ENCODE measurements around the gene TMEM259. TPM values are rescaled to one million over a fixed set of nuclear protein-coding genes. Genes with fewer than 3 reads are reported as not detected.

TMEM259 gene
- total RNA-seq, 2 experiments from 2014 or later, result 181 TPM

DNA sequence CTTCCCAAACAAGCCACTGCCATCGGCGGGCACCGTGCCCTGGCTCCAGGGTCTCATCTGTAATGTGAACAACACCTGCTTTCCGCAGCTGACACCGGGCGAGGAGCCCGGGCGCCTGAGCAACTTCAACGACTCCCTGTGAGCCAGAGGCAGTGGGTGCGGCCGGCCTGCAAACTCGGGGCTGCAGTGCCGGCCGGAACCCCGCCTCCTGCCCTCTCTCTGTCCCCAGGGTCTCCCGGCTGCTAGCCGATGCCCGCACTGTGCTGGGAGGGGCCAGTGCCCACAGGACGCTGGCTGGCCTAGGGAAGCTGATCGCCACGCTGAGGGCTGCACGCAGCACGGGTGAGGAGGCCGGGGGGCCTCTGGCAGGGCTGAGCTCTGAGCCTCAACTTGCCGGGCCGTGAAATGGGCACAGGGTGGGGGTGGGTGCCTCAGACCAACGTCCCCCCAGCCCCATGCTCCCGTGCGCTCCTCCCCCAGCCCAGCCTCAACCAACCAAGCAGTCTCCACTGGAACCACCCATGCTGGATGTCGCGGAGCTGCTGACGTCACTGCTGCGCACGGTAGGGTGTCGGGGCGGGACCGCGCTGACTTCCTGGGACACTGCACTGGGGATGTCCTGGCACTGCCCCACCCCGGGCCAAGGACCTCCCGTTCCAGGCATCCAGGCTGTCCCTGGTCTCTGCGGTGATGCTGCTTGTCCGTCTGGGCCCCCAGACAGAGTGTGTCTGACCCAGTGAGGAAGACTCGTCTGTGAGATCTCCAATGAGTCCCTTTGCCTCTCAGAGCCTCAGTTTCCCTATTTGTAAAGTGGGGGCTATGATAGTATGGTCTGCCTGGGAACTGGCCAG lies 21.1 kb upstream of the TMEM259 start:
- Mint-ChIP-seq H3K9me3 (no peaks in the 10 kb centered on the region), H3K27ac (no peak overlapping the region), H3K4me1 (peaks cover 52% of the 10 kb centered on the region), H3K27me3 (no peaks in the 10 kb centered on the region), H3K4me3 (no peak overlapping the region), H3K36me3 (ENCODE audit: low read depth) (peaks cover 51% of the 10 kb centered on the region)
- POLR2A ChIA-PET, result interaction anchor here (0.9 to 7.2 kb wide), 10 partner anchors 10 to 241 kb away, joined by 3 to 134 read pairs (median 14); partner anchors contain the start of genes ARHGAP45, CNN2, RNU6-2 and TMEM259
- no peak for DNase-seq
- CTCF ChIA-PET, result interaction anchor here (1.1 to 2.1 kb wide), 2 partner anchors 12 to 151 kb away, joined by 3 to 5 read pairs; no protein-coding TSS in a partner anchor

DNA sequence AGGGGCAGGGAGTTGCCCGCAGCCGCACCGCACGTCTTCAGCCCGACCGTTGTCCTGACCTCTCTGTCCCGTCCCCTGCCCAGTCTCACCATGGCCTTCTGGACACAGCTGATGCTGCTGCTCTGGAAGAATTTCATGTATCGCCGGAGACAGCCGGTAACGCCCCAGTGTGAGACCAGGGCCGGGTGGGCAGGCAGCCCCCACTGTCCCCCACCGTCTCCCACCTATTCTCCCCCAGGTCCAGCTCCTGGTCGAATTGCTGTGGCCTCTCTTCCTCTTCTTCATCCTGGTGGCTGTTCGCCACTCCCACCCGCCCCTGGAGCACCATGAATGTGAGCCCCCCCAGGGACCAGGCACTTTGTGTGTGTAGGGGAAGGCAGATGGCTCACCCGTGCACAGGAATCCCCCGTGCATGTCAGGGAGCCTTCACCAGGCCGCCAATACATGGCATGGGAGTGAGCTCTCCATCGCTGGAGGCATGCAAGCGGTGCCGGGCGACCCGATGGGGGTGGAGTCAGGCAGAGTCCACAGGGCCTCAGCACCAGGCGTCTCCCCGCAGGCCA lies 20.4 kb upstream of the TMEM259 start:
- ChIA-PET POLR2A (interaction anchor here (0.7 to 7.2 kb wide), 11 partner anchors 13 to 240 kb away, joined by 3 to 134 read pairs (median 10); partner anchors contain the start of genes ARHGAP45, CNN2, RNU6-2 and TMEM259), CTCF (interaction anchor here (0.7 to 6.4 kb wide), 6 partner anchors 11 to 186 kb away, joined by 3 to 34 read pairs (median 3); partner anchors contain the start of genes ARHGAP45, CNN2 and RNU6-2)
- Mint-ChIP-seq H3K4me3 (peak overlapping the region; percentile 97), H3K27me3 (no peaks in the 10 kb centered on the region), H3K4me1 (peaks cover 54% of the 10 kb centered on the region), H3K27ac (peak overlapping the region; percentile 90), H3K36me3 (ENCODE audit: low read depth) (peaks cover 50% of the 10 kb centered on the region), H3K9me3 (no peaks in the 10 kb centered on the region)
- no peak for DNase-seq

- peak overlapping the region; percentile 90 for H3K27ac Mint-ChIP-seq
- ChIA-PET CTCF (interaction anchor here (0.7 to 6.4 kb wide), 8 partner anchors 10 to 185 kb away, joined by 3 to 34 read pairs (median 4); partner anchors contain the start of genes ARHGAP45, CNN2 and RNU6-2), POLR2A (interaction anchor here (0.7 to 7.2 kb wide), 20 partner anchors 12 to 239 kb away, joined by 3 to 134 read pairs (median 5); partner anchors contain the start of genes ARHGAP45, CNN2, RNU6-2 and TMEM259)
- peaks cover 53% of the 10 kb centered on the region for H3K36me3 Mint-ChIP-seq (ENCODE audit: low read depth)
- H3K4me1 Mint-ChIP-seq, result peaks cover 61% of the 10 kb centered on the region
- H3K27me3 Mint-ChIP-seq, result no peaks in the 10 kb centered on the region
- peak overlapping the region; percentile 97 for H3K4me3 Mint-ChIP-seq
- peak; percentile 95 for DNase-seq
- H3K9me3 Mint-ChIP-seq, result no peaks in the 10 kb centered on the region
Observed at GRCh38 chr19:1040476-1041271, 19.8 kb upstream of the TMEM259 start.

GRCh38 chr19:1039646-1040475 lies 18.9 kb upstream of the TMEM259 start, which contains the start of gene ABCA7:
Gene ABCA7, plus strand, starts transcription at chr19:1040107. Its CDS starts 1,255 bp downstream, at chr19:1041362.
- Mint-ChIP-seq H3K27me3 (no peaks in the 10 kb centered on the region), H3K36me3 (ENCODE audit: low read depth) (peaks cover 55% of the 10 kb centered on the region), H3K9me3 (no peaks in the 10 kb centered on the region), H3K4me1 (peaks cover 65% of the 10 kb centered on the region), H3K27ac (peak within 1 kb of the TSS; percentile 90), H3K4me3 (peak within 1 kb of the TSS; percentile 97)
- ChIA-PET POLR2A (interaction anchor here (0.7 to 7.2 kb wide), 20 partner anchors 12 to 230 kb away, joined by 3 to 134 read pairs (median 5); partner anchors contain the start of genes ARHGAP45, CNN2, GPX4 and RNU6-2), CTCF (interaction anchor here (0.6 to 6.4 kb wide), 4 partner anchors 9 to 507 kb away, joined by 3 to 34 read pairs (median 6); partner anchors contain the start of genes ARHGAP45 and CNN2)
- peak; percentile 99 for DNase-seq

GRCh38 chr19:1038978-1039645 lies 18.2 kb upstream of the TMEM259 start:
- Mint-ChIP-seq H3K9me3 (no peaks in the 10 kb centered on the region), H3K36me3 (ENCODE audit: low read depth) (peaks cover 50% of the 10 kb centered on the region), H3K4me1 (peaks cover 65% of the 10 kb centered on the region), H3K27ac (peak overlapping the region; percentile 90), H3K27me3 (no peaks in the 10 kb centered on the region), H3K4me3 (peak overlapping the region; percentile 97)
- POLR2A ChIA-PET, result interaction anchor here (0.7 to 7.2 kb wide), 23 partner anchors 8 to 230 kb away, joined by 3 to 134 read pairs (median 5); partner anchors contain the start of genes ARHGAP45, CNN2, GPX4 and RNU6-2
- CTCF ChIA-PET, result interaction anchor here (0.6 to 6.4 kb wide), 5 partner anchors 9 to 884 kb away, joined by 3 to 34 read pairs (median 4); partner anchors contain the start of genes ARHGAP45 and CNN2
- DNase-seq, result no peak

DNA sequence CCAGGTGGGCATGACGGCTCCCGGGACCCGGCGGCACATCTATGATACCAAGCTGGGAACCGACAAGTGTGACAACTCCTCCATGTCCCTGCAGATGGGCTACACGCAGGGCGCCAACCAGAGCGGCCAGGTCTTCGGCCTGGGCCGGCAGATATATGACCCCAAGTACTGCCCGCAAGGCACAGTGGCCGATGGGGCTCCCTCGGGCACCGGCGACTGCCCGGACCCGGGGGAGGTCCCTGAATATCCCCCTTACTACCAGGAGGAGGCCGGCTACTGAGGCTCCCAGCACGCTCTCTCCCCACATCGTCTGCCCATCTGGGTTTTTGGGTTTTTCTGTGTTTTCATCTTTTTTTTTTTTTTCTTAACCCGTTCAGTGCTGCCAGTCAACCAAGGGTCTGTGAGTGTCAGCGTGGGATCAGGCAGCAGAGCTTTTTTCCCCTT lies 16.7 kb upstream of the TMEM259 start:
- DNase-seq, result no peak

GRCh38 chr19:1035998-1036621 lies 15.2 kb upstream of the TMEM259 start:
- no peaks in the 10 kb centered on the region for H3K27me3 Mint-ChIP-seq
- CTCF ChIA-PET, result interaction anchor here (6.4 kb wide), 1 partner anchor 9 kb away, joined by 34 read pairs; the partner anchor contains the start of gene CNN2
- POLR2A ChIA-PET, result interaction anchor here (0.6 to 7.2 kb wide), 6 partner anchors 8 to 463 kb away, joined by 3 to 134 read pairs (median 6); partner anchors contain the start of genes CNN2, RNU6-2 and TMEM259
- peaks cover 68% of the 10 kb centered on the region for H3K4me1 Mint-ChIP-seq
- peak overlapping the region; percentile 75 for H3K27ac Mint-ChIP-seq
- H3K9me3 Mint-ChIP-seq, result no peaks in the 10 kb centered on the region
- no peak for DNase-seq
- H3K36me3 Mint-ChIP-seq (ENCODE audit: low read depth), result peaks cover 62% of the 10 kb centered on the region
- H3K4me3 Mint-ChIP-seq, result no peak overlapping the region

More for the DNA sequence above, 16.7 kb upstream of the TMEM259 start:
- no peaks in the 10 kb centered on the region for H3K27me3 Mint-ChIP-seq
- POLR2A ChIA-PET, result interaction anchor here (1.0 to 7.2 kb wide), 8 partner anchors 10 to 50 kb away, joined by 3 to 134 read pairs (median 6); partner anchors contain the start of genes ARHGAP45, CNN2, RNU6-2 and TMEM259
- no peaks in the 10 kb centered on the region for H3K9me3 Mint-ChIP-seq
- H3K27ac Mint-ChIP-seq, result peak overlapping the region; percentile 90
- peaks cover 71% of the 10 kb centered on the region for H3K4me1 Mint-ChIP-seq
- CTCF ChIA-PET, result interaction anchor here (0.7 to 6.4 kb wide), 2 partner anchors 10 to 28 kb away, joined by 3 to 34 read pairs; partner anchors contain the start of gene CNN2
- H3K4me3 Mint-ChIP-seq, result peak overlapping the region; percentile 47
- H3K36me3 Mint-ChIP-seq (ENCODE audit: low read depth), result peaks cover 55% of the 10 kb centered on the region

GRCh38 chr19:1032264-1032867 lies 11.4 kb upstream of the TMEM259 start:
- CTCF ChIA-PET, result interaction anchor here (4.4 kb wide), 1 partner anchor 212 kb away, joined by 17 read pairs; no protein-coding TSS in a partner anchor

GRCh38 chr19:1028062-1028926 lies 7.4 kb upstream of the TMEM259 start:
- Mint-ChIP-seq H3K36me3 (ENCODE audit: low read depth) (peaks cover 51% of the 10 kb centered on the region), H3K27ac (peak overlapping the region; percentile 91), H3K27me3 (no peaks in the 10 kb centered on the region), H3K4me3 (peak overlapping the region; percentile 97), H3K4me1 (peaks cover 36% of the 10 kb centered on the region), H3K9me3 (no peaks in the 10 kb centered on the region)
- CTCF ChIA-PET, result interaction anchor here (0.7 to 5.1 kb wide), 6 partner anchors 10 to 241 kb away, joined by 3 to 34 read pairs (median 4); partner anchors contain the start of genes ABCA7, ARHGAP45 and CIRBP
- DNase-seq, result peak; percentile 77
- POLR2A ChIA-PET, result interaction anchor here (0.7 to 8.8 kb wide), 18 partner anchors 8 to 382 kb away, joined by 3 to 134 read pairs (median 8); partner anchors contain the start of genes ABCA7, ARHGAP45, CIRBP and GPX4

More at GRCh38 chr19:1032264-1032867, 11.4 kb upstream of the TMEM259 start:
- Mint-ChIP-seq H3K9me3 (no peaks in the 10 kb centered on the region), H3K4me3 (no peak overlapping the region), H3K27me3 (no peaks in the 10 kb centered on the region), H3K36me3 (ENCODE audit: low read depth) (peaks cover 68% of the 10 kb centered on the region), H3K27ac (no peak overlapping the region), H3K4me1 (peaks cover 56% of the 10 kb centered on the region)
- POLR2A ChIA-PET, result interaction anchor here (0.6 to 8.8 kb wide), 7 partner anchors 6 to 237 kb away, joined by 3 to 134 read pairs (median 3); partner anchors contain the start of gene ABCA7
- DNase-seq, result no peak
